Urinary bladder (tissue), 4 donors: ENCODE results near the gene BIRC6. TPM values are rescaled to one million over a fixed set of nuclear protein-coding genes. Genes with fewer than 3 reads are reported as not detected.

Source experiments
- DNase-seq: peaks from one replicate; pipeline ENCODE4 v3.0.0-alpha.2; 2015; ENCODE audit errors: extremely low spot score
- H3K27ac ChIP-seq: one replicate; pipeline ENCODE4 v1.5.1; 2013; ENCODE audit warnings: low read depth, mild to moderate bottlenecking, moderate library complexity
- H3K36me3 ChIP-seq: one replicate; pipeline ENCODE4 v1.6.1; 2013; ENCODE audit warnings: mild to moderate bottlenecking, moderate library complexity; ENCODE audit not compliant: insufficient read depth
- H3K4me1 ChIP-seq: one replicate; pipeline ENCODE4 v1.6.1; 2013; ENCODE audit warnings: mild to moderate bottlenecking, moderate library complexity; ENCODE audit not compliant: insufficient read depth
- H3K4me3 ChIP-seq: one replicate; pipeline ENCODE4 v1.5.1; 2013; ENCODE audit warnings: low read depth, low read length
- WGBS: extraction: QIAGEN DNeasy Blood & Tissue Kit; methylation state at CpG from one replicate; pipeline ENCODE4 v1.1.7; 2013; 5-methylcytosine and 5-hydroxymethylcytosine counted together
- polyA plus RNA-seq: library from polyadenylated mRNA; stranded (reverse); fragments of 200-250 nt; gene quantifications from one replicate; pipeline ENCODE4 v1.2.3, GENCODE V29; 2013
- total RNA-seq: library from RNA; depleted of rRNA; stranded (reverse); fragments of >200 nt; gene quantifications from one replicate; pipeline ENCODE4 v1.2.3, GENCODE V29; 2014
- donor health status: healthy with polysubstance abuse.
- donor health status: healthy.

Gene BIRC6
- total and polyA plus RNA-seq, 2 donors: 26.7 to 318 TPM

GRCh38 chr2:32565902-32566301, 209.1 kb downstream of the BIRC6 start:
- Histone ChIP-seq H3K4me1 (no peaks in the 10 kb centered on the region), H3K36me3 (peaks cover 8% of the 10 kb centered on the region), H3K4me3 (no peak overlapping the region), H3K27ac (no peak overlapping the region)
- no peak for DNase-seq
- 100% methylated on average over 1 of the region's 1 CpG for WGBS

GRCh38 chr2:32572030-32572429, 215.2 kb downstream of the BIRC6 start:
- no peaks in the 10 kb centered on the region for H3K4me1 ChIP-seq
- no peak overlapping the region for H3K27ac ChIP-seq
- 83% methylated on average over 3 of the region's 3 CpGs for WGBS
- no peak overlapping the region for H3K4me3 ChIP-seq
- DNase-seq: no peak
- peaks cover 4% of the 10 kb centered on the region for H3K36me3 ChIP-seq

- Histone ChIP-seq H3K4me3 (no peak overlapping the region), H3K36me3 (peaks cover 4% of the 10 kb centered on the region), H3K27ac (no peak overlapping the region), H3K4me1 (no peaks in the 10 kb centered on the region)
- no peak for DNase-seq
- WGBS: 99% methylated on average over 2 of the region's 2 CpGs
Observed at GRCh38 chr2:32572737-32573136, 215.9 kb downstream of the BIRC6 start.

GRCh38 chr2:32591669-32592463, 235.0 kb downstream of the BIRC6 start:
- Histone ChIP-seq H3K4me1 (no peaks in the 10 kb centered on the region), H3K36me3 (no peaks in the 10 kb centered on the region), H3K27ac (no peak overlapping the region), H3K4me3 (no peak overlapping the region)
- DNase-seq: no peak
- WGBS: 69% methylated on average over 3 of the region's 3 CpGs

GRCh38 chr2:32594573-32594972, 237.8 kb downstream of the BIRC6 start:
- H3K4me3 ChIP-seq: no peak overlapping the region
- DNase-seq: no peak
- 94% methylated on average over 3 of the region's 3 CpGs for WGBS

GRCh38 chr2:32611366-32611765, 254.5 kb downstream of the BIRC6 start:
- Histone ChIP-seq H3K4me3 (no peak overlapping the region), H3K27ac (no peak overlapping the region), H3K4me1 (no peaks in the 10 kb centered on the region), H3K36me3 (peaks cover 6% of the 10 kb centered on the region)
- no peak for DNase-seq
- WGBS: 98% methylated on average over 2 of the region's 2 CpGs

More at GRCh38 chr2:32594573-32594972, 237.8 kb downstream of the BIRC6 start:
- no peak overlapping the region for H3K27ac ChIP-seq
- H3K4me1 ChIP-seq: no peaks in the 10 kb centered on the region
- no peaks in the 10 kb centered on the region for H3K36me3 ChIP-seq

GRCh38 chr2:32611771-32612170, 254.9 kb downstream of the BIRC6 start:
- Histone ChIP-seq H3K4me1 (no peaks in the 10 kb centered on the region), H3K27ac (no peak overlapping the region), H3K36me3 (peaks cover 6% of the 10 kb centered on the region), H3K4me3 (no peak overlapping the region)
- WGBS: 83% methylated on average over 1 of the region's 1 CpG
- no peak for DNase-seq

GRCh38 chr2:32614084-32614483, 257.3 kb downstream of the BIRC6 start:
- H3K4me3 ChIP-seq: no peak overlapping the region
- H3K27ac ChIP-seq: no peak overlapping the region
- H3K36me3 ChIP-seq: peaks cover 6% of the 10 kb centered on the region
- 90% methylated on average over 1 of the region's 1 CpG for WGBS
- DNase-seq: no peak
- H3K4me1 ChIP-seq: no peaks in the 10 kb centered on the region

GRCh38 chr2:32617599-32618189, 260.9 kb downstream of the BIRC6 start:
- H3K4me1 ChIP-seq: no peaks in the 10 kb centered on the region
- WGBS: 88% methylated on average over 5 of the region's 5 CpGs
- no peak overlapping the region for H3K4me3 ChIP-seq
- peaks cover 4% of the 10 kb centered on the region for H3K36me3 ChIP-seq
- no peak overlapping the region for H3K27ac ChIP-seq
- DNase-seq: no peak

- Histone ChIP-seq H3K36me3 (peaks cover 1% of the 10 kb centered on the region), H3K4me1 (no peaks in the 10 kb centered on the region), H3K27ac (no peak overlapping the region), H3K4me3 (no peak overlapping the region)
- WGBS: 38% methylated on average over 2 of the region's 2 CpGs
- no peak for DNase-seq
Observed at GRCh38 chr2:32622570-32623310, 265.9 kb downstream of the BIRC6 start.

- H3K4me1 ChIP-seq: peaks cover 1% of the 10 kb centered on the region
- 89% methylated on average over 6 of the region's 6 CpGs for WGBS
- peaks cover 1% of the 10 kb centered on the region for H3K36me3 ChIP-seq
- no peak for DNase-seq
- no peak overlapping the region for H3K4me3 ChIP-seq
- no peak overlapping the region for H3K27ac ChIP-seq
Observed at GRCh38 chr2:32623311-32623706, 266.5 kb downstream of the BIRC6 start.

GRCh38 chr2:32624812-32625211, 268.0 kb downstream of the BIRC6 start:
- H3K36me3 ChIP-seq: no peaks in the 10 kb centered on the region
- no peak overlapping the region for H3K4me3 ChIP-seq
- 94% methylated on average over 3 of the region's 3 CpGs for WGBS
- DNase-seq: no peak
- H3K4me1 ChIP-seq: peaks cover 1% of the 10 kb centered on the region
- H3K27ac ChIP-seq: no peak overlapping the region

GRCh38 chr2:32626639-32627221, 269.9 kb downstream of the BIRC6 start:
- no peak overlapping the region for H3K4me3 ChIP-seq
- DNase-seq: no peak
- WGBS: 56% methylated on average over 13 of the region's 13 CpGs

More at GRCh38 chr2:32626639-32627221, 269.9 kb downstream of the BIRC6 start:
- H3K36me3 ChIP-seq: no peaks in the 10 kb centered on the region
- H3K4me1 ChIP-seq: peaks cover 1% of the 10 kb centered on the region
- H3K27ac ChIP-seq: no peak overlapping the region
